DMS79 (cell line): ENCODE results near the gene NUMB.
A peak's percentile ranks its signal among the peaks of the same experiment; 100 is the strongest.

Source experiments
- DNase-seq: peaks from one replicate; lab custom pipeline; 2025; lab: John Stamatoyannopoulos, UW

The NUMB gene

DNA sequence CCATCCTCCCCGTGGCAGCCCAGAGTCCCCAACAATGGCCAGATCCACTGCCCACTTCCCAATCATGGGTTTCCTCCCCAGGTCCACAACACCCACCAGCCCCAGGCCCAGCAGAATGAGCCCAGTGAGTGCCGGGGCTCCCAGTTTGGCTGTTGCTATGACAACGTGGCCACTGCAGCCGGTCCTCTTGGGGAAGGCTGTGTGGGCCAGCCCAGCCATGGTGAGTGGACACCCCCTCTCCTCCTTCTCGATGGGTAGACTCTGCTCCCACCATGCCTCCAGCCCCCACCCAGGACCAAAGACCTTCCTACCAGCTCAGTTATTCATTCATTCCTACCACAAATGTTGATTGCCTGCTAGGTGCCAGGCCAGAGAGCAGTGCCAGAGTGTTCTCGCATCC, 197.3 kb downstream of the NUMB start:
- no peak for DNase-seq

DNA sequence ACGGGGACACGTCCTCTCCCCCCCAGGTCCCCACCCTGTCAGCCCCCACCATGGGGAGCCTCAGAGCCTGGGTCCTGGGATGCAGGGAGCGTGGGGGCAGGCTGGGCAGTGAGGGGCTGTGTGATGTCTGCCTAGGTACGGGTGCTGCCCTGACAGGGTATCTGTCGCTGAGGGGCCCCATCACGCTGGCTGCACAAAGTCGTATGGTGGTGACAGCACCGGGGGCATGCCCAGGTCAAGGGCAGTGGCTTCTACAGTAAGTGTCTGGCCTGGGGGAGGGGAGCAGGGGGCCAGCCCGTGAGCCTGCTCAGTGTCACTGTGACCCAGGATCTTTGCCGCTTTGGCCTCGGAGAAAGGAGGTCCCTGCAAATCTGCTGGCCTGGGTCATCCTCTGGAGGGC, 197.8 kb downstream of the NUMB start:
- DNase-seq, result no peak

DNA sequence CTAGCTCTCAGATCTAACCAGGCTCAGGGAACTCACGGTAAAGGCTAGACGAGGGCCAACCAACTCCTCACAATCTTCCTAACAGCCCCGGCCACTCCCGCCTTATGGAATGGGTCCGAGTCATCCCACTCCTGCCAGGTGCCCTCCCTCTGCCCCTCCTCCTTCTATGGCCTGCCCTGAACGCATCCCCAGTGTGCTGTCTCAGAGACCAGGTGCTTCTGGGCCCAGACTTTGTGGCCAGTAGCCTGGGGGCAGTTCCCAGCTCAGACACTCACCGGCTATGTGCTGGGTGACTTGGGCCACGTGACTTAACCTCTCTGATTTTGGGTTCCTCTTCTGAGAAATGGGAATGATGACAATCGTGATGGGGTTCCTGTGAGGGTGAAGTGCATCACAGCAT, 198.5 kb downstream of the NUMB start:
- no peak for DNase-seq

DNA sequence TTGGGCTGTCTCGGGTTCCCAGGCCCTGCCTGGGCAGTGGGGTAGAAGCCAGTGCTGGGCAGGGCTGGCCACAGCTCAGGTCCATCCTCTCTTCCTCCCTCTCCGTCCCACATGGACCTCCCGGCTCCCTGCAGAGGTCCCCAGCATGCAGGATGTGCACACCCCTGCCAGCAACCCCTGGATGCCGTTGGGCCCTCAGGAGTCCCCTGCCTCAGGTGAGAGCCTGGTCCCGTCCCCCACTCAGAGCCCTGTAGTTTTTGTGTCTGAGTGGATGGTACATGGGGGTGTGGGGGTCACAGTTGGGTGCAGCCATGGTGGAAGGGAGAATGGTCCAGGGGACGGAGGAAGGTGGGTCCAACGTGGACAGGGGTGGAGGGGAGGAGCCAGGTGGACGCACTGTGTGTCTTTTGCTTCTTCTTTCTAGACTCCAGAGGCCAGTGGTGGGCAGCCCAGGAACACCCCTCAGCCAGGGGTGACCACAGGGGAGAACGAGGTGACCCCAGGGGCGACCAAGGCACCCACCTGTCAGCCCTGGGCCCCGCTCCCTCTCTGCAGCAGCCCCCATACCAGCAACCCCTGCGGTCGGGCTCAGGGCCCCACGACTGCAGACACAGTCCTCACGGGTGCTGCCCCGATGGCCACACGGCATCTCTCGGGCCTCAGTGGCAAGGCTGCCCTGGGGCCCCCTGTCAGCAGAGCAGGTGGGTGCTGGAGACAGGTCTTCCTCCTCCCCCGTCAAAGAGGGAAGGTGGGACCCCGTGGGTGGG, 199.3 kb downstream of the NUMB start:
- DNase-seq, result no peak

DNA sequence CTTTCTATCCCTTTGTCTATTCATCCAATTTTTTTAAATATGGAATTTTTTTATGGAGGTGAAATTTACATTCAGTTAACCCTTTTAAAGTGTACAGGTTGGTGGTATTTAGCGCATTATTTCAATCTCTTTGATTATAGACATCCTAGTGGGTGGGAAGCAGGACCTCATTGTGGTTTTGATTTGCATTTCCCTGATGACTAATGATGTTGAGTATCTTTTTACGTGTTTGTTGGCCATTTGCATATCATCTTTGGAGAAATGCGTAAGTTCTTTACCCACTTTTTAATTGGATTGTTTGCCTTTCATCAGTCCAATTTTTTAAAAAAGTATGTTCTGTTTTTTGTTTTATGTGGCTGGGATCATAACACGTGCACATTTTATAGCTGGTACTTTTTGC, 200.3 kb downstream of the NUMB start:
- no peak for DNase-seq

DNA sequence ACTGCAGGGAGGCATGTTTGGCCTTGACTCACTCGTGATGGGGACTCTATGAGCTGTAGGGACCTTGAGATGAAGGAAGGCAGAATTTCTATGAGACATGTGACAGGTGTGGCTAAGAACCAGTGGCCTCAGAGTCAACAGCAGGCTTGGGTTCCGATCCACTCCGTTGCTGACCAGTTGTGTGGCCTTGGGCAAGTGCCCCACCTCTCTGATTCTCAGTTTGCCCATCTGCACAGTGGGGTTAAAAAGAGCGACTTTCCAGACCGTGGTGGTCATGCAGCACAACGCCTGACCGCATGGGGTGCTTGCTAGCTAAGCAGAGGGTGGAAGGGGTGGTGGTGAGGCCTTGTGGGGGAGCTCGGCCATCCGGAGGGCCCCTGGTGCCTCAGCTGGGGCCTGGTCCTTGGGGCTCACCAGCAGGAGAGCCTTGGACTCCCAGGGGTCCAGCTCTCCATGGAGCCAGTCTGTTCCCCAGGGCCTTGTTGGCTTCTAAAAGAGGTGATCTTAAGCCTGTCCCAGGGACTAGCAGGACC, 202.6 kb downstream of the NUMB start:
- DNase-seq, result no peak

DNA sequence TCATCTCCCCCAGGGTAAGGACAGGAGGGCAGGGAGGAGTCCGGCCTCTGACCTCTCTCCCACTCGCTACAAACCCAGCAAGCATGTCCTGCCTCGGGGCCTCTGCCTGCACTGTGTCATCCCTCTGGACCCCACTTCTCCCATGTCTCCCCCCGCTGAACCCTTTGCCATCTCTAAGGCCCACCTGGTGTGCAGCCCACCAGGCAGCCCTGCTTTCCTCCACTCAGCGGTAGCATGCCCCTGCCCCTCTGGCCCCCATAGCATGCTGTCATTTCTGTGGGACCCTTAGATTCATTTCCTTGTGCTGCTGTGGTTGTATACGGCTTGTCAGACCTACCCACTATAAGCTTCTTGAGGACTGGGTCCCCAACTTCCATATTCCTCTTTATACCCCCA, 203.3 kb downstream of the NUMB start:
- no peak for DNase-seq

DNA sequence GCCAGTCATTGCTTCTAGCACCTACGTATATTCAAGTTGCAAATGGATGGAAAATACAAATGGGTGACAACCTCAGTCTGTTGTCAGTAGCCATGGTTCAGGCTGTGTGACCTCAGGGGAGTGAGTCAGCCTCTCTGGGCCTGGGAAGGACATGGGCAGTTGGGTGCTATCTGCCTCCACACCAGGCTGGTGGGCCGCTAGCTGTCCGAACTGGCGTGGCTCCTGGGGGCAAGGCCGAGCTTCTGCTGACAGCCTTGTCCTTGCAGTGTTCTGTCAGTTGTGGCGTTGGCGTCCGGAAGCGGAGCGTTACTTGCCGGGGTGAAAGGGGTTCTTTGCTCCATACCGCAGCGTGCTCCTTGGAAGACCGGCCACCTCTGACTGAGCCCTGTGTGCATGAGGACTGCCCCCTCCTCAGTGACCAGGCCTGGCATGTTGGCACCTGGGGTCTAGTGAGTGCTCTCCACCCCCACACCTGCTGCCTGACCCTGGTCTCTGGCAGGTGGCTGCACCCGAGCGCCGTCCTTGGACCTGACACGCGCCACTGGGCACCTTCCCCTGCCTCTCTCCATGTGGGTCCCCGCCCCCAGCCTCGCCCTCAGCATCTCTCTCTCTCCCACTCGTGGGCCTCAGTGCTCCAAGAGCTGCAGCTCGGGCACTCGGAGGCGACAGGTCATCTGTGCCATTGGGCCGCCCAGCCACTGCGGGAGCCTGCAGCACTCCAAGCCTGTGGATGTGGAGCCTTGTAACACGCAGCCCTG, 203.9 kb downstream of the NUMB start:
- no peak for DNase-seq

DNA sequence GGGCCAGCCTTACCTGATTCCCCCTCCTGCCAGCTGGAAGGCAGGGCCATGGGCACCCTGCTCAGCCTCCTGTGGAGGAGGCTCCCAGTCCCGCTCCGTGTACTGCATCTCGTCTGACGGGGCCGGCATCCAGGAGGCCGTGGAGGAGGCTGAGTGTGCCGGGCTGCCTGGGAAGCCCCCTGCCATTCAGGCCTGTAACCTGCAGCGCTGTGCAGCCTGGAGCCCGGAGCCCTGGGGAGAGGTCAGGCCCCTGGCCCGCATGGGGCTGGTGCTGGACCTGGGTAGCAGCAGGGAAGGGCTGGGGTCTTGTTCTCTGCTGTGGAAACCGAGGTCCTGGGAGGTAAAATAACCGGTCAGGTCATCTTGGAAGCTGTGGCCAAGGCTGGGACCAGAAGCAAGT, 204.6 kb downstream of the NUMB start:
- no peak for DNase-seq

DNA sequence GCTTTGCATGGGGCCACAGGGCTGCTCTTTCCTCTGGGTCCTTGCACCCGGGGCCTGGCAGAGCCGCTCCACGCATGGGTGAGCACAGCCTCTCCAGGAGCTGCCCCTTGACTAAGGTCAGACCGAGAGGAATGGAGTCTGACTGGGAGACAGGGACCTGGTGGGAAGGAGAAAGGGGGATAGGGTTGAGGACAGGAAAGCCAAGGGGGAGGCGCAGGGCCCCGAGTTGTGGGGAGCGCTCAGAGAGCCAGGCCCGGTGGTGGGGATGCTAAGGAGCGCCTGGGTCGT, 205.1 kb downstream of the NUMB start:
- DNase-seq, result no peak

DNA sequence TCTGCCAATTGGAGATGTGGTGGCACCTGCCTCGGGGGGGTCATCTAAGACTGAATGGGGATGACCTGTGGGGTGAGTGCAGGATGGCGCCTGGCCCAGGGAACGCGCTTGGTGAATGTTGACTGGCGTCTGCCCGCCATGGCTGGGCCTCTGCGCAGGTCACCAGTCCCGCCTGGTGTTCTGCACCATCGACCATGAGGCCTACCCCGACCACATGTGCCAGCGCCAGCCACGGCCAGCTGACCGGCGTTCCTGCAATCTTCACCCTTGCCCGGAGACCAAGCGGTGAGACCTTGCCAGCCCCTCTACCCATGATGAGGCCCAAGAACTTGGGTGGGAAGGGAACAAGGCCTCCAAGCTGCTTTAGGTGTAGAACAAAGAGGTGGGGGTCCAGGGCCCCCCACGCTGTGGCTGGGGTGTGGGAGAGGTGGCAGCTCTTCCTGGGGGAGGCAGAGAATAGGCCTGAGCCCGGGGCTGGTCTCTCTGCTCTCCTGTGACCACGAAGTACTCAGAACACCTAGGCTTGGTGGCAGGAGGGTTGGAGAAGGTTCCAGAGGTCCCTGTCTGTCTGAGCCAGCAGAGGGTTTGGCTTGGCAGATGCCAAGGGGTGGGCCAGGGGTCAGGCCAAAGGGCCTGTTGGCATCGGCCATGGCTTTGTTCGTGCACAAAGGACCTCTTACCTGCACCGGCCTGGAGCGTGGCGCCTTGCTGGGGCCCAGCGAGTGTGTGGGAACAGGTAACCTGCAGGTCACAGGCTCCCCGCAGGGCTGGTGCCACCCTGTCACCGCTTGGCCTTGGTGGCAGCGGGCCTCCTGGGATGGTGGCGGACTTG, 205.6 kb downstream of the NUMB start:
- DNase-seq, result no peak

DNA sequence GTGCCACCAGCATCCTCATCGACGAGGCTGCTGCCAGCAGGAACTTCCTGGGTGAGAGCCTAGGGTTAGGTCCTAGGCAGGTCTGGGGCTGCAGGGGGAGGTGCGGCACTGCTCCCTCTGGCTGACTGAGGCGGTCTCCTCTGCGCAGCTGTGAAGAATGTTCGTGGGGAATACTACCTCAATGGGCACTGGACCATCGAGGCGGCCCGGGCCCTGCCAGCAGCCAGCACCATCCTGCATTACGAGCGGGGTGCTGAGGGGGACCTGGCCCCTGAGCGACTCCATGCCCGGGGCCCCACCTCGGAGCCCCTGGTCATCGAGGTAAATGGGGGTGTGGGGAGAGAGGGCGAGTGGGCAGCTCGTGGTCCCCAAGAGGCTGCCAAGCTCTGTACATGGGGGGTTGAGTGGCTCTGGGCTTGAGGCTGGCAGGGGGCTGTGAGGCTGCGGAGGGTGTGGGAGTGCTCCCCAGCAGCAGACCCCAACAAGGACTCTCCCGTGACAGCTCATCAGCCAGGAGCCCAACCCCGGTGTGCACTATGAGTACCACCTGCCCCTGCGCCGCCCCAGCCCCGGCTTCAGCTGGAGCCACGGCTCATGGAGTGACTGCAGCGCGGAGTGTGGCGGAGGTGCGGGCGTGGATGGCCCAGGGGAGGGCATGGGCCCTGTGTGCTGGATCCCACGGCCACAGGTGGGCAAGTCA, 206.7 kb downstream of the NUMB start:
- DNase-seq, result no peak

DNA sequence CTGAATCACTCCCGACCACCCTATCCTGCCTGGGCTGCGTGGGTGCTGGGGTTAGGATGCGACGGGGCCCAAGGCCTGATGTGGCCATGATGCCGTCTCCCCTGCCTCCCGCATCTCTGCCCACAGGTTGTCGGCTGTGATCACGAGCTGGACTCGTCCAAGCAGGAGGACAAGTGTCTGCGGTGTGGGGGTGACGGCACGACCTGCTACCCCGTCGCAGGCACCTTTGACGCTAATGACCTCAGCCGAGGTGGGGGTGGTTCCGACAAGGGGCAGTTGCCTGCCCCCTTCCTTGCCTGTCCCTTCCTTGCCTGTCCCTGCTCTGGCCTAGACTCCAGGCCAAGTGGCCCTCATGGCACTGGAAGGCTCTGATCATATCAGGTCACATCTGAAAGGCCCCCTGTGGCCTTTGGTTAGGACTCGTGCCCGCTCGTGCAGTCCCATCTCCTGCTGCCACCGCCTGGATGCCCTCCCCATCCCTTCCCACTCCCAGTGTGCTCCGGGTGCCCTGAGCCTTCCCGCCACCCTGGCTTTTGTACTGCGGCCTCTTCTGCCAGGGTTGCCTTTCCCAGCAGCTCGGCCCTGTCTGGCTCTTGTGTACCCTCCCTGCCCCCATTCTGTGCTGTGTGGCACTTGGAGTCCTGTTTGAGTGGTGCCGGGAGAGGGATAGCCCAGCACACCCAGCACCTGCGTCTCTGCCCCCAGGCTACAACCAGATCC, 207.4 kb downstream of the NUMB start:
- peak; percentile 21 for DNase-seq

DNA sequence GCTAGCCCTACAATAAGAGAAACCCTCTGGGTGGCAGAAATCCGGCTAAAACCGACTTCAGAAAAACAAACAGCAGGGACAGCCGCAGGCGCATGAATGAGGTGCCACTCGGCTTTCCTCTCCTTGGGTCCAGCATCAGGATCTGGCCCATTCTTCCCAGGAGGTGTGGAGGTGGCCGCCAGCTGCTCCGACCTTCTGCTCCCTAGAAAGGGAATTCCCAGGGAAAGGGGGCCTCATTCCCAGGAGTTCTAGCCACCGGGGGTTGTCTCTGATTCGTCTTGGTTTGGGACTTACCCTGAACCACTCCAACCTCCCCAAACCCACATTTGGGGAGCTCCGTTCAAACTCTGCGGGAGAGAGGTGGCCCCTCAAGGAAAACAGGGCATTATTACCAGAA, 208.0 kb downstream of the NUMB start:
- DNase-seq, result no peak

DNA sequence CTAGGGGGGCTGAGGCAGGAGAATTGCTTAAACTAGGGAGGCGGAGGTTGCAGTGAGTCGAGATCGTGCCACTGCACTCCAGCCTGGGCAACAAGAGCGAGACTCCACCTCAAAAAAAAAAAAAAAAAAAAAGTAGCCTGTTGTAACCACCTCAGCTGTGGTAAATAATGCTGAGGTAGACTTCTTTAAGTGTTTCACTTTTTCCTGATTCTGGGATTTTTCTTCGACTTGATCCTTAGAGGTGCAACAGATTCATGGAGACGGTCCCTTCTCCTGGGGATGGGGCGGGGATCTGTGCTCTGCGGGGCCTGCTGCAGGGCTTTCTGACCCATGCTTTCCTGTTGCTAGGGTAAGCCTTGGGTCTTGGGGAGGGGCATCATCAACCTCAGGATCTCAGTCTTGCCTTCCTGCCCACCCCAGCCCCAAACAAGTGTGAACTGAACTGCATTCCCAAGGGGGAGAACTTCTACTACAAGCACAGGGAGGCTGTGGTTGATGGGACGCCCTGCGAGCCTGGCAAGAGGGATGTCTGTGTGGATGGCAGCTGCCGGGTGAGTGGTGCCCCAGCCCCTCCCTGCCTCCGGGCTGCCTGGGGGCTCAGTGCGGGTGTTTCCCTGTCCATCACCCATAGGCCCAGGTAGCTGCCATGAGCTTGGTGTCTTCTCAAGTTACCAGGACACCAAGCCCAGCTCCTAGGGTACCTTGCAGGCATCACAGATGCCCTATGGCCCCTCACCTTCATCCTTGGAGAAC, 208.6 kb downstream of the NUMB start:
- DNase-seq, result no peak

DNA sequence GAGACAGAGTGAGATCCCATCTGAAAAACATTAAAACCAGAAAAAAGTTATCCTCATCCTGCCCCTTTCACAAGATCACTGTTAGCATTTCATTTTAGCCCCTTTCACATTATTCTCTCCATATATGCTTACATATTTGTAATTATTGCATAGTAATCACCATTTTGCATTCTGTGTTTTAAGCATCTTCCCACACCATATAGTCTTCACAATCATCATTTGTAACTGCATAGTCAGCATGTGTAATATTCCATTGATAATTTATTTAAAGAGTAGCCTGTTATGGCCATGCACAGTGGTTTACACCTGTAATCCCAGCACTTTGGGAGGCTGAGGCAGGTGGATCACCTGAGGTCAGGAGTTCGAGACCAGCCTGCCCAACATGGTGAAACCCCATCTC, 209.2 kb downstream of the NUMB start:
- DNase-seq, result no peak

DNA sequence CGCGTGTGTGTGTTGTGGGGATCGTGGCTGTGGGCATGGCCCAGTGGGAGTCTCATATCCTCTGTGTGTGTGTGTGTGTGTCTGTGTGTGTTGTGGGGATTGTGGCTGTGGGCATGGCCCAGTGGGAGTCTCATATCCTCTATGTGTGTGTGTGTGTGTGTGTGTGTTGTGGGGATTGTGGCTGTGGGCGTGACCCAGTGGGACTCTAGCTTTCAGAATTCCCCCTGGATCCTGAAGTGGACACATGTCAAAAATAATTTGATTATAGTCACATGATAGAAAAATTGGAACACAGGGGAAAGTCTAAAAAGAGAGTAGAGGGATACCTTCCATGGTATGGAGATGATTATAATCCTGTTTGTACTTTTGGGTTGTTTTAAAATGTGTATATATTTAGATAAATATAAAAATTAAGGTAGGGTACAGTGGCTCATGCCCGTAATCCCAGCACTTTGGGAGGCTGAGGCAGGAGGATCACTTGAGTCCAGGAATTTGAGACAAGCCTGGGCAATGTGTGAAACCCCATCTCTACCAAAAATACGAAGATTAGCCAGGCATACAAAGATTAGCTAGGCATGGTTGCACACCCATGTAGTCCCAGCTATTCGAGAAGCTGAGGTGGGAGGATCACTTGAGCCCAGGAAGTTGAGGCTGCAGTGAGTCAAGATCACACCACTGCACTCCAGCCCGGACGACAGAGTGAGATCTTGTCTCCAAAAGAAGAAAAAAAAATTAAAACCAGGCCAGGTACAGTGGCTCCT, 210.1 kb downstream of the NUMB start:
- DNase-seq, result no peak

DNA sequence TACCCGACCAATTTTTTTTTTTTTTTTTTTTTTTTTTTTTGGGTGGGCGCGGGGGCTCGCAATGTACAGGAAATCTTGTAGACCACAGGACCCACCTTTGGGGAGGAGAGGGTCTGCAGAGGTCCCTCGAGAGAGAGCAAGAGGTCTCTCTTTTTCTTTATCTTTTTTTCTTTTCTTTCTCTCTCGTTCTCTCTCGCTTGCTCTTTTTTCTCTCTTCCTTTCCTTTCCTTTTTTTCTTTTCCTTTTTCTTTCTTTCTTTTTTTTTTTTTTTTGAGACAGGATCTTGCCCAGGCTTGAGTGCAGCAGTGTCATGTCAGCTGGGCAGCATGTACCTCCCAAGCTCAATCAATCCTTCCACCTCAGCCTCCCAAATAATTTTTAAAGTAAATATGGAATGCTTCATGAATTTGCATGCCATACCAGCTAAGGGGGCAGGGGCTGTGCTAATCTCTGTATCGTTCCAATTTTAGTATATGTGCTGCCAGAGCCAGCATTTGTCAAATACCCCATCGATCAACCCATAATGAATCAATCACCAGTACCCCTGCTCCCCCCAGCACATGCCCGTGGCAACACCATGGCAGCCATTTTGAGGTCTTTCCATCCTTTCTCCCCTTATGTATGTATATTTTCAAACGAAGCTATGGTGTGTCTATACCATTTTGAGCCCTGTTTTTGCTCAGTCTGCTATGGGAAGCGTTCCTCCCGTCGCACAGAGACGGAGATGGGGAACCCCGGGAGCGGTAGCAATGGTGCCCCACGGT, 211.8 kb downstream of the NUMB start:
- DNase-seq, result no peak
